KBM-7 (cell line): ENCODE results near the gene LCE2C.

Experiments
- DNase-seq: peaks from one replicate; pipeline ENCODE4 v3.0.0-alpha.2; 2015
- in situ Hi-C: fragments of 300-500 bp; cut with MboI; formaldehyde crosslinking; loops from 2 replicates; pipeline ENCODE4 v1.14.3; 2020; ENCODE audit warnings: low sequenced_read_pairs, low pct_unique_long_range_greater_than_20kb, mixed read lengths

LCE2C gene

GRCh38 chr1:152699746-152700145 is 24.7 kb downstream of the LCE2C start:
- in situ Hi-C loops, result no loop called here
- DNase-seq, result no peak

DNA sequence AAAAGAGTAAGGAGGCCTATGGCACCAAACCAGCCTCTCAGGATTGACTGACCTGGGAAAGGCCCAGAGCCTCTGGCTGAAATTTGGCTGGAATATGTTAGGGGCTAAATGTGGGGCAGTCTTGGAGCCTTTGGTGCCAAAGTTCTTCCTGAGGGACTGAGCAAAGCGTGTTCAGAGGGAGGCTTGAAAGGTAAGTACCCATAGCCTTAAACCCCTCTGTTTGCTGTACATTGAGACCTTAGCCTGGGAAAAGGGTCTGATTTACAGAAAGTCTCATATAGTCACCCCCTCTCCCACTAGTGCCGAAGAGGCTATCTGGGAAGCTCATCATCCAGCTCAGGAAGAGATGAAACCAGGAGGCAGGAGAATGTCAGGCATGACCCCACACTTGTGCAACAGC is 32.8 kb downstream of the LCE2C start, which contains the start of gene LCE4A:
LCE4A (plus strand) TSS at position 301 of the 400 bp plus-strand sequence. CDS start 916 bp downstream, outside the sequence.
- no peak for DNase-seq
- in situ Hi-C loops, result no loop called here

- in situ Hi-C loops, result no loop called here
- no peak for DNase-seq
Measured at GRCh38 chr1:152718238-152718637, 43.2 kb downstream of the LCE2C start.

DNA sequence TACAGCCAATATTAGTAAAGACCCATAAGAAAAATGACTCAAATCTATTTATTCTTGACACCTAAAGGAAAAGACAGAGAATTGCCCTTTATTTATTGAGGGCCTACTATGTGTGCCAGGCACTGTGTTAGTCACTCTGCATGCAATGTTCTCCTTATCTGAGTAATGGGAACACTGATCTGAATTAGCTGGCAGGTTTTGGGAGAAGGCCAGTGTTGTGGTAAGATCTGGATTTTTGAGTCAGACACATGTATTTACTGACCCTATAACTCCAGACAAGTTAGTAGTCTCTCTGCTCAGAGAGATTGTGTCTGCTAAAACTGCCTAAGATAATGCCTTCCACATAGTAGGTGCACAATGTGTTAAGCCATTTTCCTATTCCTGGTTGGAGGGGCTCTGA is 50.2 kb downstream of the LCE2C start:
- DNase-seq, result no peak

More for the DNA sequence above, 50.2 kb downstream of the LCE2C start:
- in situ Hi-C loops, result no loop called here
